ENCODE data around the gene RBCK1. TPM values are rescaled to one million over a fixed set of nuclear protein-coding genes. Genes with fewer than 3 reads are reported as not detected.
"Not testable (repeated sequence)": the region's sequence is repeated elsewhere in the genome, so short reads cannot be mapped to it uniquely, and the experiment has no call there.

RBCK1 gene
- total and polyA plus RNA-seq, 7 donors = 34.1 to 52.5 (median 43.1) TPM

GRCh38 chr20:383889-384288 lies 24.2 kb upstream of the RBCK1 start:
- 75 to 92% (median 84%) methylated on average over 5 of the region's 5 CpGs for WGBS, 3 donors
- no peaks in the 10 kb centered on the region for H3K36me3 ChIP-seq (ENCODE audit: insufficient read depth in 1 of 2, low read depth in 1 of 2)
- ATAC-seq (no peak), DNase-seq (no peak)
- H3K4me3 ChIP-seq = no peak overlapping the region
- H3K4me1 ChIP-seq = no peaks in the 10 kb centered on the region
- H3K27ac ChIP-seq = no peak overlapping the region
- H3K27me3 ChIP-seq (ENCODE audit: insufficient read depth in 3 of 3, low read length in 2 of 3) = peaks cover 0 to 24% (median 2%) of the 10 kb centered on the region in 3 donors
- TF ChIP-seq CTCF (IDR thresholded peaks at IDR 0.05) = no peak
- intact Hi-C loops (cut with DNase I) = no loop called here
- H3K9me3 ChIP-seq = no peaks in the 10 kb centered on the region

- no peak for TF ChIP-seq CTCF (IDR thresholded peaks at IDR 0.05)
- Histone ChIP-seq H3K4me1 (no peaks in the 10 kb centered on the region), H3K4me3 (no peak overlapping the region), H3K27ac (no peak overlapping the region), H3K27me3 (ENCODE audit: insufficient read depth in 3 of 3, low read length in 2 of 3) (peaks cover 0 to 16% (median 2%) of the 10 kb centered on the region in 3 donors), H3K36me3 (ENCODE audit: insufficient read depth in 1 of 2, low read depth in 1 of 2) (no peaks in the 10 kb centered on the region), H3K9me3 (no peaks in the 10 kb centered on the region)
- 95 to 100% (median 100%) methylated on average over 1 of the region's 1 CpG for WGBS, 3 donors
- no peak for DNase-seq
- ATAC-seq = no peak
- intact Hi-C loops (cut with DNase I) = no loop called here
Measured at GRCh38 chr20:384723-385122, 23.4 kb upstream of the RBCK1 start.

- intact Hi-C loops (cut with DNase I) = no loop called here
- no peak overlapping the region for H3K4me3 ChIP-seq
- TF ChIP-seq CTCF (IDR thresholded peaks at IDR 0.05) = no peak
- WGBS, 3 donors = 94 to 99% (median 95%) methylated on average over 5 of the region's 5 CpGs
- no peak overlapping the region for H3K27ac ChIP-seq
- no peaks in the 10 kb centered on the region for H3K4me1 ChIP-seq
- DNase-seq (no peak), ATAC-seq (no peak)
- no peaks in the 10 kb centered on the region for H3K36me3 ChIP-seq (ENCODE audit: insufficient read depth in 1 of 2, low read depth in 1 of 2)
- H3K27me3 ChIP-seq (ENCODE audit: insufficient read depth in 3 of 3, low read length in 2 of 3) = peaks cover 0 to 12% (median 2%) of the 10 kb centered on the region in 3 donors
- no peaks in the 10 kb centered on the region for H3K9me3 ChIP-seq
Measured at GRCh38 chr20:385448-385847, 22.7 kb upstream of the RBCK1 start.

- 94 to 98% (median 97%) methylated on average over 8 of the region's 8 CpGs for WGBS, 3 donors
- H3K27me3 ChIP-seq (ENCODE audit: insufficient read depth in 3 of 3, low read length in 2 of 3); H3K27ac ChIP-seq; DNase-seq; intact Hi-C loops (cut with DNase I); H3K36me3 ChIP-seq (ENCODE audit: insufficient read depth in 1 of 2, low read depth in 1 of 2); H3K9me3 ChIP-seq; H3K4me3 ChIP-seq; H3K4me1 ChIP-seq; ATAC-seq: not testable (repeated sequence)
Measured at GRCh38 chr20:386634-387033, 21.5 kb upstream of the RBCK1 start.

- Histone ChIP-seq H3K36me3 (ENCODE audit: insufficient read depth in 1 of 2, low read depth in 1 of 2) (peaks cover 0 to 5% of the 10 kb centered on the region in 2 donors), H3K4me1 (no peaks in the 10 kb centered on the region), H3K27ac (no peak overlapping the region), H3K9me3 (no peaks in the 10 kb centered on the region), H3K4me3 (no peak overlapping the region), H3K27me3 (ENCODE audit: insufficient read depth in 3 of 3, low read length in 2 of 3) (no peaks in the 10 kb centered on the region)
- DNase-seq (no peak), ATAC-seq (no peak)
- no peak for TF ChIP-seq CTCF (IDR thresholded peaks at IDR 0.05)
- intact Hi-C loops (cut with DNase I) = no loop called here
- 94 to 95% (median 94%) methylated on average over 3 of the region's 3 CpGs for WGBS, 3 donors
Measured at GRCh38 chr20:387520-387919, 20.6 kb upstream of the RBCK1 start.
